GM23248 (cell line): ENCODE data around the gene XXYLT1.

Source experiments
- EZH2 ChIP-seq: fragments of 200-600 bp; sonication (generic); IDR thresholded peaks from 2 replicates; pipeline ENCODE4 v1.6.1; 2018; ENCODE audit warnings: antibody characterized with exemption, mild to moderate bottlenecking; ENCODE audit not compliant: insufficient read depth, poor library complexity, severe bottlenecking
- EZH2phosphoT487 ChIP-seq: fragments of 200-600 bp; sonication (generic); IDR thresholded peaks from 2 replicates; pipeline ENCODE4 v1.6.1; 2018; ENCODE audit warnings: antibody characterized with exemption, moderate library complexity, mild to moderate bottlenecking, low read depth; ENCODE audit not compliant: insufficient read depth

DNA sequence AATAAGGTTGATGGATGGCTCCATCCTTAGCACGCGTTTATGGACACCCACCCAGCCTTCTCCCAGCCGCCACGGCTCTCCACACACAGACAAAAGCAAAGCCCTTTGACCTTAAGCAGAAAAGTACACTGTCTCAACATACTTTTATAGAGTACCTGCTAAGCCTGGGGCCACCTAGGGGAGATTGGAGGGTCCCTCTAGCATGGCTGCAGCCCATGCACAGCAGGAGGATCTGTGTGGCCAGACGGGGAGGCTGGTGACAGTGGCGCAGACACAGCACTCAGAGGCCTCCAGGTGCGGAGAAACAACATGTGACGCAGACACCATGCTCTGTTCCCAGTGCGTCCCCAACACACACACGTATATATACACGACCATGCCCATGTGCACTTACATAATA is 174.9 kb downstream of the XXYLT1 start:
- TF ChIP-seq EZH2phosphoT487, result no peak
- no peak for TF ChIP-seq EZH2
